ENCODE data around the gene MAP1B. TPM values are rescaled to one million over a fixed set of nuclear protein-coding genes. Genes with fewer than 3 reads are reported as not detected.

The MAP1B gene
- total and polyA plus RNA-seq, 4 donors = 1.5 to 46.7 (median 16.0) TPM

GRCh38 chr5:72144762-72145161, 37.5 kb downstream of the MAP1B start:
- 96% methylated on average over 2 of the region's 2 CpGs for WGBS, 2 donors
- peaks cover 0 to 2% (median 0%) of the 10 kb centered on the region in 4 donors for H3K36me3 ChIP-seq (ENCODE audit: control insufficient read depth in 4 of 4, insufficient read depth in 4 of 4, low read length in 4 of 4)
- no peak overlapping the region for H3K4me3 ChIP-seq
- no peak overlapping the region for H3K27ac ChIP-seq (ENCODE audit: low read depth in 1 of 2, low read length in 1 of 2)
- H3K27me3 ChIP-seq (ENCODE audit: control insufficient read depth in 3 of 3, insufficient read depth in 3 of 3, low read length in 2 of 3) = no peaks in the 10 kb centered on the region
- no peak for DNase-seq
- no peak for TF ChIP-seq CTCF (IDR thresholded peaks at IDR 0.05; ENCODE audit: control extremely low read depth, extremely low read depth)
- ATAC-seq (ENCODE audit: insufficient read depth, low FRiP score) = no peak
- no peak overlapping the region for H3K9ac ChIP-seq (ENCODE audit: insufficient read depth in 1 of 2, low read length in 2 of 2)
- no peaks in the 10 kb centered on the region for H3K9me3 ChIP-seq (ENCODE audit: control insufficient read depth in 4 of 4, insufficient read depth in 3 of 4, low read length in 3 of 4)
- H3K4me1 ChIP-seq (ENCODE audit: control insufficient read depth in 5 of 5, insufficient read depth in 5 of 5, low read length in 5 of 5) = peaks cover 0 to 14% (median 2%) of the 10 kb centered on the region in 5 donors

- Histone ChIP-seq H3K9me3 (ENCODE audit: control insufficient read depth in 4 of 4, insufficient read depth in 3 of 4, low read length in 3 of 4) (no peaks in the 10 kb centered on the region), H3K27ac (ENCODE audit: low read depth in 1 of 2, low read length in 1 of 2) (no peak overlapping the region), H3K9ac (ENCODE audit: insufficient read depth in 1 of 2, low read length in 2 of 2) (no peak overlapping the region), H3K4me1 (ENCODE audit: control insufficient read depth in 5 of 5, insufficient read depth in 5 of 5, low read length in 5 of 5) (peaks cover 0 to 14% (median 2%) of the 10 kb centered on the region in 5 donors), H3K36me3 (ENCODE audit: control insufficient read depth in 4 of 4, insufficient read depth in 4 of 4, low read length in 4 of 4) (peaks cover 0 to 2% (median 0%) of the 10 kb centered on the region in 4 donors), H3K4me3 (no peak overlapping the region), H3K27me3 (ENCODE audit: control insufficient read depth in 3 of 3, insufficient read depth in 3 of 3, low read length in 2 of 3) (no peaks in the 10 kb centered on the region)
- ATAC-seq (ENCODE audit: insufficient read depth, low FRiP score) = no peak
- TF ChIP-seq CTCF (IDR thresholded peaks at IDR 0.05; ENCODE audit: control extremely low read depth, extremely low read depth) = no peak
- 32 to 33% methylated on average over 1 of the region's 1 CpG for WGBS, 2 donors
- DNase-seq = no peak
These were observed 38.1 kb downstream of the MAP1B start for GRCh38 chr5:72145348-72145747.

GRCh38 chr5:72146056-72146455, 38.8 kb downstream of the MAP1B start:
- 90 to 96% methylated on average over 3 of the region's 3 CpGs for WGBS, 2 donors
- Histone ChIP-seq H3K36me3 (ENCODE audit: control insufficient read depth in 4 of 4, insufficient read depth in 4 of 4, low read length in 4 of 4) (peaks cover 0 to 2% (median 0%) of the 10 kb centered on the region in 4 donors), H3K27ac (ENCODE audit: low read depth in 1 of 2, low read length in 1 of 2) (no peak overlapping the region), H3K9me3 (ENCODE audit: control insufficient read depth in 4 of 4, insufficient read depth in 3 of 4, low read length in 3 of 4) (no peaks in the 10 kb centered on the region), H3K27me3 (ENCODE audit: control insufficient read depth in 3 of 3, insufficient read depth in 3 of 3, low read length in 2 of 3) (no peaks in the 10 kb centered on the region), H3K4me1 (ENCODE audit: control insufficient read depth in 5 of 5, insufficient read depth in 5 of 5, low read length in 5 of 5) (peaks cover 0 to 14% (median 2%) of the 10 kb centered on the region in 5 donors), H3K4me3 (no peak overlapping the region), H3K9ac (ENCODE audit: insufficient read depth in 1 of 2, low read length in 2 of 2) (no peak overlapping the region)
- ATAC-seq (ENCODE audit: insufficient read depth, low FRiP score) (no peak), DNase-seq (no peak)
- TF ChIP-seq CTCF (IDR thresholded peaks at IDR 0.05; ENCODE audit: control extremely low read depth, extremely low read depth) = no peak

GRCh38 chr5:72147569-72147968, 40.3 kb downstream of the MAP1B start:
- no peaks in the 10 kb centered on the region for H3K9me3 ChIP-seq (ENCODE audit: control insufficient read depth in 4 of 4, insufficient read depth in 3 of 4, low read length in 3 of 4)
- no peak overlapping the region for H3K9ac ChIP-seq (ENCODE audit: insufficient read depth in 1 of 2, low read length in 2 of 2)
- no peak overlapping the region for H3K4me3 ChIP-seq
- no peak for TF ChIP-seq CTCF (IDR thresholded peaks at IDR 0.05; ENCODE audit: control extremely low read depth, extremely low read depth)
- peaks cover 0 to 13% (median 0%) of the 10 kb centered on the region in 5 donors for H3K4me1 ChIP-seq (ENCODE audit: control insufficient read depth in 5 of 5, insufficient read depth in 5 of 5, low read length in 5 of 5)
- peaks cover 0 to 2% (median 0%) of the 10 kb centered on the region in 4 donors for H3K36me3 ChIP-seq (ENCODE audit: control insufficient read depth in 4 of 4, insufficient read depth in 4 of 4, low read length in 4 of 4)
- H3K27me3 ChIP-seq (ENCODE audit: control insufficient read depth in 3 of 3, insufficient read depth in 3 of 3, low read length in 2 of 3) = no peaks in the 10 kb centered on the region
- 96% methylated on average over 4 of the region's 4 CpGs for WGBS, 2 donors
- no peak overlapping the region for H3K27ac ChIP-seq (ENCODE audit: low read depth in 1 of 2, low read length in 1 of 2)
- no peak for ATAC-seq (ENCODE audit: insufficient read depth, low FRiP score)
- no peak for DNase-seq

Measured in lung (tissue), 12 donors.